NB4 (cell line): ENCODE measurements around the gene PROM2.

Experiments used
- DNase-seq: peaks from one replicate; pipeline ENCODE4 v3.0.0; 2010; ENCODE audit warnings: low read depth
- H3K4me3 ChIP-seq: one replicate; pipeline ENCODE4 v1.5.1; 2011; ENCODE audit warnings: mild to moderate bottlenecking, low read depth, low read length, moderate library complexity
- CTCF ChIP-seq: IDR thresholded peaks from one replicate; pipeline ENCODE4 v1.5.1; 2012; ENCODE audit warnings: low read depth, low read length
- MAX ChIP-seq: IDR thresholded peaks from 2 replicates; pipeline ENCODE4 v1.6.1; 2011; ENCODE audit warnings: low read depth, low read length
- MYC ChIP-seq: IDR thresholded peaks from 2 replicates; pipeline ENCODE4 v1.6.1; 2011; ENCODE audit warnings: low read depth, low read length
- POLR2A ChIP-seq: IDR thresholded peaks from 2 replicates; pipeline ENCODE4 v1.6.1; 2011; ENCODE audit warnings: mild to moderate bottlenecking; ENCODE audit not compliant: insufficient read length; ENCODE audit errors: extremely low read depth

Gene PROM2

GRCh38 chr2:95271381-95271971 lies 2.8 kb upstream of the PROM2 start:
- no peak overlapping the region for H3K4me3 ChIP-seq
- TF ChIP-seq POLR2A, result no peak
- no peak for TF ChIP-seq MAX
- TF ChIP-seq MYC, result no peak
- DNase-seq, result no peak

GRCh38 chr2:95272299-95272751 lies 1.9 kb upstream of the PROM2 start:
- no peak overlapping the region for H3K4me3 ChIP-seq
- TF ChIP-seq MAX (no peak), POLR2A (no peak), CTCF (no peak), MYC (no peak)
- DNase-seq, result no peak

GRCh38 chr2:95272781-95273180 lies 1.5 kb upstream of the PROM2 start:
- no peak overlapping the region for H3K4me3 ChIP-seq
- DNase-seq, result no peak
- TF ChIP-seq POLR2A (no peak), CTCF (no peak), MYC (no peak), MAX (no peak)

GRCh38 chr2:95273566-95274290 lies 521 bp upstream of the PROM2 start:
- H3K4me3 ChIP-seq, result no peak overlapping the region
- no peak for TF ChIP-seq CTCF
- no peak for TF ChIP-seq MYC
- no peak for TF ChIP-seq POLR2A
- TF ChIP-seq MAX, result no peak
- no peak for DNase-seq

- TF ChIP-seq CTCF (no peak), MAX (no peak)
- no peak overlapping the region for H3K4me3 ChIP-seq
- no peak for DNase-seq
Measured at GRCh38 chr2:95275151-95275515, 884 bp downstream of the PROM2 start.

- no peak overlapping the region for H3K4me3 ChIP-seq
- no peak for DNase-seq
- TF ChIP-seq CTCF (no peak), MAX (no peak), MYC (no peak), POLR2A (no peak)
Measured at GRCh38 chr2:95275601-95276243, 1.5 kb downstream of the PROM2 start.
